A673 (cell line): ENCODE results near the gene PYY. TPM values are rescaled to one million over a fixed set of nuclear protein-coding genes. Genes with fewer than 3 reads are reported as not detected.

Experiments
- BruUV-seq: library from RNA; stranded (reverse); fragments of 400-500 nt; replicated peaks from 2 replicates; lab custom pipeline; 2021; lab: Mats Ljungman, UMichigan
- CTCF ChIA-PET: fragments of 300-600 bp; sonication (Branson Sonifier 250); formaldehyde crosslinking; loops from one replicate; lab custom pipeline; 2022; ENCODE audit warnings: antibody characterized with exemption; lab: Charles Lee
- POLR2A ChIA-PET: fragments of 300-600 bp; sonication (Branson Sonifier 250); formaldehyde crosslinking; loops from one replicate; lab custom pipeline; 2022; ENCODE audit warnings: antibody characterized with exemption; ENCODE audit not compliant: low non-redundant PET; lab: Charles Lee
- DNase-seq: peaks from one replicate; pipeline ENCODE4 v3.0.0-alpha.2; 2015; ENCODE audit warnings: low spot score
- H3K27ac ChIP-seq: fragments of 200-600 bp; sonication (generic); 2 replicates; pipeline ENCODE4 v1.5.1; 2016; ENCODE audit warnings: mixed run types, low read depth, mild to moderate bottlenecking, mixed read lengths, antibody characterized with exemption, low read length; ENCODE audit not compliant: poor library complexity, severe bottlenecking
- H3K27me3 ChIP-seq: fragments of 200-600 bp; sonication (generic); replicated peaks from 2 replicates; pipeline ENCODE4 v1.6.1; 2017; ENCODE audit warnings: mixed run types, low read depth, mild to moderate bottlenecking, mixed read lengths, antibody characterized with exemption, low read length; ENCODE audit not compliant: insufficient read depth, poor library complexity
- H3K36me3 ChIP-seq: fragments of 200-600 bp; sonication (generic); 2 replicates; pipeline ENCODE4 v1.6.1; 2016; ENCODE audit warnings: mixed run types, mild to moderate bottlenecking, mixed read lengths, antibody characterized with exemption, low read length; ENCODE audit not compliant: insufficient read depth, poor library complexity, severe bottlenecking
- H3K4me1 ChIP-seq: fragments of 200-600 bp; sonication (generic); 2 replicates; pipeline ENCODE4 v1.6.1; 2017; ENCODE audit warnings: mixed run types, mild to moderate bottlenecking, mixed read lengths, antibody characterized with exemption, low read length; ENCODE audit not compliant: insufficient read depth, poor library complexity, severe bottlenecking
- H3K4me3 ChIP-seq: fragments of 200-600 bp; sonication (generic); 2 replicates; pipeline ENCODE4 v1.5.1; 2016; ENCODE audit warnings: low read depth, mixed run types, mild to moderate bottlenecking, mixed read lengths, low read length; ENCODE audit not compliant: poor library complexity, severe bottlenecking
- H3K9me3 ChIP-seq: fragments of 200-600 bp; sonication (generic); 2 replicates; pipeline ENCODE4 v1.6.1; 2016; ENCODE audit warnings: mixed run types, low read depth, mild to moderate bottlenecking, mixed read lengths, antibody characterized with exemption, low read length; ENCODE audit not compliant: poor library complexity, severe bottlenecking
- CTCF ChIP-seq: fragments of 300-800, 200-600 bp; sonication (generic); conservative IDR thresholded peaks from 2 replicates; pipeline ENCODE4 v1.5.1; 2017; ENCODE audit warnings: low read depth, mild to moderate bottlenecking, antibody characterized with exemption, low read length, moderate library complexity, mixed read lengths
- EZH2 ChIP-seq: fragments of 200-600 bp; sonication (generic); IDR thresholded peaks from 2 replicates; pipeline ENCODE4 v1.6.1; 2017; ENCODE audit warnings: borderline replicate concordance, low read depth, mild to moderate bottlenecking, mixed read lengths, antibody characterized with exemption, low read length; ENCODE audit not compliant: poor library complexity, severe bottlenecking
- intact Hi-C: fragments of 100-400 bp; cut with micrococcal nuclease; formaldehyde crosslinking; loops from one replicate; pipeline ENCODE4 v1.10.0; 2022; ENCODE audit not compliant: unreplicated experiment
- total RNA-seq: library from RNA; stranded (reverse); gene quantifications from 2 replicates; pipeline ENCODE4 v1.2.3, GENCODE V29; 2021

The PYY gene
- total RNA-seq, 1 experiment from 2014 or later: not detected

- BruUV-seq: no TSS peak
- no peak overlapping the region for H3K4me3 ChIP-seq
- ChIA-PET POLR2A (interaction anchor here (0.7 kb wide), 1 partner anchor 15 kb away, joined by 3 read pairs; no protein-coding TSS in a partner anchor), CTCF (interaction anchor here (0.6 kb wide), 1 partner anchor 209 kb away, joined by 5 read pairs; the partner anchor contains the start of gene DUSP3)
- intact Hi-C loops: no loop called here
- H3K9me3 ChIP-seq: no peaks in the 10 kb centered on the region
- H3K4me1 ChIP-seq: no peaks in the 10 kb centered on the region
- no peak for TF ChIP-seq CTCF
- TF ChIP-seq EZH2: no peak
- no peak overlapping the region for H3K27ac ChIP-seq
- DNase-seq: no peak
- no peaks in the 10 kb centered on the region for H3K27me3 ChIP-seq
- H3K36me3 ChIP-seq: no peaks in the 10 kb centered on the region
These were observed 33.6 kb upstream of the PYY start for GRCh38 chr17:43987131-43988021.

GRCh38 chr17:43986225-43986981 is 32.7 kb upstream of the PYY start:
- ChIA-PET POLR2A (no interaction called here), CTCF (no interaction called here)
- no peak overlapping the region for H3K27ac ChIP-seq
- intact Hi-C loops: no loop called here
- no TSS peak for BruUV-seq
- H3K36me3 ChIP-seq: no peaks in the 10 kb centered on the region
- no peaks in the 10 kb centered on the region for H3K4me1 ChIP-seq
- no peak for TF ChIP-seq EZH2
- no peak for TF ChIP-seq CTCF
- H3K9me3 ChIP-seq: no peaks in the 10 kb centered on the region
- no peak for DNase-seq
- H3K4me3 ChIP-seq: no peak overlapping the region
- H3K27me3 ChIP-seq: no peaks in the 10 kb centered on the region

- Histone ChIP-seq H3K9me3 (no peaks in the 10 kb centered on the region), H3K4me1 (no peaks in the 10 kb centered on the region), H3K27me3 (no peaks in the 10 kb centered on the region), H3K36me3 (no peaks in the 10 kb centered on the region), H3K4me3 (no peak overlapping the region), H3K27ac (no peak overlapping the region)
- BruUV-seq: no TSS peak
- no peak for DNase-seq
- ChIA-PET POLR2A (no interaction called here), CTCF (no interaction called here)
- intact Hi-C loops: no loop called here
- TF ChIP-seq CTCF (no peak), EZH2 (no peak)
These were observed 30.8 kb upstream of the PYY start for GRCh38 chr17:43984521-43984920.
